ENCODE measurements around the gene TUBGCP6.
"Not testable (repeated sequence)": the region's sequence is repeated elsewhere in the genome, so short reads cannot be mapped to it uniquely, and the experiment has no call there.

The TUBGCP6 gene

DNA sequence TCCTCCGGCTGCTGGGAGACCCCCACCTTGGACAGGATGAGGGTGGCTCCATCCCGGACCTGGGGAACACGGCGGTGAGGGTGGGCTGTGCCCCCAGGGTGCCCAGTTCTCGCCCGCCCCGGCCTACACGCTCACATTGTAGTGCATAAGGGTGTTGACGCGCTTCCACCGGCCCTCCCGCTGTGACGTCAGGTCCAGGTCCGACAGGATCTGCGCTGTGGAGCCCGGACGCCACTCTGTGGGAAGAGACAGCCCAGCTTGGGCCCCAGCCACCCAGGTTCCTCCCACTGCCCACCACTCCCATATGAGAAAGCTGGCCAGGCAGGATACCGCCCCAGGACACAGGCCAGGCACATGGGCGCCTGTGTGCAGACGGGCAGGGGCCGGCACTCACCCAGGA is 33.6 kb upstream of the TUBGCP6 start:
- FAIRE-seq: no peak

- no peak for FAIRE-seq
These were observed 32.9 kb upstream of the TUBGCP6 start for GRCh38 chr22:50277761-50278160.

DNA sequence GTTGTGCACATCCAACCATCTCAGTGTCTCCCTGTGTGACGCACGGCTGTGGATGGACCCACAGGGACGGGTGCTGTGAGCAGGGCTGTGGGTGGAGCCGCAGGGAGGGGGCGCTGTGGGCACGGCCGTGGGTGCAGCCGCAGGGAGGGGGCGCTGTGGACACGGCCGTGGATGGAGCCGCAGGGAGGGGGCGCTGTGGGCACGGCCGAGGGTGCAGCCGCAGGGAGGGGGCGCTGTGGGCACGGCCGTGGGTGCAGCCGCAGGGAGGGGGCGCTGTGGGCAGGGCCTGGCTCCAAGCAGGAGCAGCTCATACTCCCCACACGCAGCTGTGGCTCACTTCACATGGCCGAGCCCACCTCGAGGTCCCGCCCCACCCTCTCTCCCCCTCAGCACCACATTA is 31.3 kb upstream of the TUBGCP6 start:
- no peak for FAIRE-seq

DNA sequence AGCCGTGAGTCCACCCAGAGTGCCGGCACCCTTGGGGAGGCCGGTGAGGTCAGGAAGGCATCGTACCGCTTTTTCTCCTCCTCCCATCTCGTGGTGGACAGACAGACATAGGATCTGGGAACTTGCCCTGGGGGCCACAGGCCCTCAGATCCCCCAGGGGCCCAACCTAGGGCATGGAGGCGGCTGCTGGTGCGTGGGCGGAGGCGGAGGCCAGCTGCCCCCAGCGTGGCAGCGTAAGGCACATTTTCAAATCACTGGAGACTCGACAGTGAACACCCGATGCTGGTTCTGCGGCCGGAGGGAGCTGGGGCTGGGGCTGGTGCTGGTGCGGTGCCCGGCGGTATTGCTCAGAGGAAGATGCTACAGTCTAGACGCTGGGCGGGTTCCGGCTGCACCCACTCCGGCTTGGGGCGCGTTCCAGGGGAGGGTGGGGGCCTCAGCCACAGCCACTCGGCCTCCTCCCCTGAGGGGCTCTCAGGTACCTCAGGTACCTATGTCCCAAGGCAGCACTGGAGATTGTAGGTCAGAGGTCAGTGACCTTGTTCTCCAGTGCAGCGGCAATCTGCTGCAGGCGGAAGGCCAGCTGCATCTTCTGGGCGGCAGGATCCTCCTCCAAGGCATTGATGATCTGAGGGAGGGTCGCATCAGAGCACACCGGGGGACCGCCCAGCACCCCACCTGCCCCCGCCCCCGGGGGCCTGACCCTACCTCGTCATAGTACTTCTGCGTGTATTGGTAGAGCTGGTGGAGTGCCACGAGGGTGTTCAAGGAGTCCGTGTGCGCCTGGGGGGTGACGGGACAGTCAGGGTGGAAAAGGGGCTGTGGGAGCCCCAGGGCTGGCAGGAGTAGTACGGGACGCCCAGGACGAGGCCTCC is 30.6 kb upstream of the TUBGCP6 start:
- no peak for FAIRE-seq

- FAIRE-seq: no peak
These were observed 29.9 kb upstream of the TUBGCP6 start for GRCh38 chr22:50274771-50275170.

DNA sequence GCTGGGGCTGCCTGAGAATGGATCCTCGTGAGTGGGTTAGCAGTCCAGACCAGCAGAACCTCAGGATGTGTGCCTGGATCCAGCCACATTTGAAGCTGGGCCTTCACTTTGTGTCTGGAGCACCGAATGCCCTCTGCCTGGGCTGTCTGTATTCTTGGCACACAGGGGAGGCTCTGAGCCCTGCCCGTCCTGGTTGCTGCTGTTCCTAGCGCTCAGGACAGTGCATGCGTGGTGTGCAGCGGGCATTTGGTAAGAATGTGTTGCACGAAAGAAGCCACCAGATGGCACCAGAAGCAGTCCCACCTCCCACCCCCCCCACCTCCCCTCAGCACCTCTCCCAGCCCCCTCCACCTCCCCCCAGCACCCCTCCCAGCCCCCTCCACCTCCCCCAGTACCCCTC is 29.5 kb upstream of the TUBGCP6 start:
- FAIRE-seq: no peak

GRCh38 chr22:50273781-50274180 is 29.0 kb upstream of the TUBGCP6 start:
- not testable (repeated sequence) for FAIRE-seq

GRCh38 chr22:50273352-50273751 is 28.5 kb upstream of the TUBGCP6 start:
- not testable (repeated sequence) for FAIRE-seq

DNA sequence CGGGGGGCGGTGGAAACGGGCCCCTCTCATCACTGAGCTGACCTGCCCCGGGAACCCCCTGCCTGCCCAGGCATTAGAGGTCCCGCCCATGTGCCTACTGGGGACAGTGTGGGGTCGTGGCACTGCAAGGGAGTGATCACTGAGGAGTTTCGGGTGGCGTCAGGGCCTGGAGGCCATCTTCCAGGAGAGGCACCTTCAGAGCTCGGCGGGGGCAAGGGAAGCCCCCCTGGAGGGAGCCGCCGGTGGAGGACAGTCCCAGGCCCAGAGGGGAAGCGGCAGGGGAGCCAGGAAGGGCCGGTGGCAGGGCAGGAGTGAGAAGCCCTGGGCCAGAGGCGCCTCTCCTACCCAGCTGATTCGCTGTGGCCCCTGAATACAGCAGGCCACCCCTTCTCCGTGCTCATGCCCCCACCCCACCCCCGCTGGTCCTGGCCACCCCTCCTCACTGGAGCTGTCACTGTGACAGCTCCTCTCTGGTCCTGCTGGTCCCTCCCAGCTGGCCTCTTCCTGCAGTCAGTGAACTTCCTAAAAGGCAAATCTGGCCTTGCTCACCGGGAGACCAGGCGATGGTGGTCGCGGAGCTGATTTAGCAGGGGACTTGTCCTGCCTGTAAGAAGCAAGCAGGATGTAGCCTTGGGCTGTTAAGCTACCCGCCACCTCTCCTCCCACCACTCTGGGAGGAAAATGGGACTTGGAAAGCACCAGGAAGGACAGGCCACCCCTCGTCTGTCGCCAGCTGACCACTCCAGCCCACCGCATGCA is 27.4 kb upstream of the TUBGCP6 start:
- no peak for FAIRE-seq

GRCh38 chr22:50271519-50271970 is 26.7 kb upstream of the TUBGCP6 start:
- no peak for FAIRE-seq

GRCh38 chr22:50270666-50271394 is 26.0 kb upstream of the TUBGCP6 start:
- no peak for FAIRE-seq

DNA sequence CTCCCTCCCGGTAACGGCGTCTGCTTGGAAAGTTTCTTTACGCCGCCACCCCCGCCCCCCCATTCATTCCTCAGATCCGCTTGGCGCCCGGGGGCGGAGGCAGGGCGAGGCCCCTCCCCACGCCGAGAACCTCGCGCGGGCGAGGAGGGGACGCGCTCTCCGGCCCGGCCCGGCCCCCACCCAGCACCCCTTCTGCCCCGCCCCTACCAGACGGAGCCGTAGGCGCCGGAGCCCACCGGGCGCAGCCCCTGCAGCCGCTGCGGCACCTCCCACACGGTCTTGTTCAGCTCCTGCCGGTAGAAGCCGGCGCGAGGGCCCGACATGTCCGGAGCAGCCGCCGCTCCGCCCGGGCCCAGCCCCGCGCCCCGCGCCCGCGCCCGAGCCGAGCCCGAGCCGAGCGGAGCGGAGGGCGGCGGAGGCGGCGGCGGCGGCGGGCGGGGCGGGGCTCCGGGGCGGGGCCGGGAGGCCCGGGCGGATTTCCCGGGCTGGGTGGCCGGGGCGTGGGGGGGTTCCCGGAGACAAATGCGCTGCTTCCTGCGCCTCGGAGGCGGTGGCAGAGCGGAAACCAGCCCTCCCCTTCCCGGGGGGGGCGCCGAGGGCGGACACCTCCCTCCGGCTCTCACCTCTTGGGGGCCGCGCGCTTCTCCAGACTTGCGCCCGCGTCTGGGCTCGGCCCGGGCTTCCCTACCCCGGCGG is 25.3 kb upstream of the TUBGCP6 start, which contains the start of gene MAPK11:
MAPK11 (minus strand) TSS at position 411 of the 696 bp plus-strand sequence; CDS start at position 323, 88 bp downstream.
- no peak for FAIRE-seq

DNA sequence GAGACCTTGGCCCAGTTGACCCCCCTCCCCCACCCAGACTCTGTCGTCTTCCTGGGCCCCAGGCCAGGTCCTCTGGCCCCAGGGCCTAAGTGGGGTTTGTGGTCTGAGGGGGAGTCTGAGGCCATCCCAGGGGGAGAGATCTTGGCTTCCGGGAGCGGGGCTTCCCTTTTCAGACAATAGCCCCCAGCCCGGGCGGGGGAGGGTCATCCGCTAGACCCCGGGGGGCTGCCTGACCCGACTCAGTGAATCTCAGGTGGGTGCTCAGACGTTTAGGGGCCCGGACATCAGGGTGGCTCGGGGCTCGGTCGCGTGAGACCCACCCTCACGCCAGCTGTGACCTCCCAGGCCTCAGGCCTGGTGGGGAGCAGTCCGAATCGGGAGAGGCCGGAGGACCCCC is 24.7 kb upstream of the TUBGCP6 start:
- no peak for FAIRE-seq

- no peak for FAIRE-seq
These were observed 23.9 kb upstream of the TUBGCP6 start for GRCh38 chr22:50268655-50269113.

- no peak for FAIRE-seq
These were observed 23.0 kb upstream of the TUBGCP6 start for GRCh38 chr22:50267591-50268390.

- FAIRE-seq: no peak
These were observed 22.2 kb upstream of the TUBGCP6 start for GRCh38 chr22:50266994-50267393.

DNA sequence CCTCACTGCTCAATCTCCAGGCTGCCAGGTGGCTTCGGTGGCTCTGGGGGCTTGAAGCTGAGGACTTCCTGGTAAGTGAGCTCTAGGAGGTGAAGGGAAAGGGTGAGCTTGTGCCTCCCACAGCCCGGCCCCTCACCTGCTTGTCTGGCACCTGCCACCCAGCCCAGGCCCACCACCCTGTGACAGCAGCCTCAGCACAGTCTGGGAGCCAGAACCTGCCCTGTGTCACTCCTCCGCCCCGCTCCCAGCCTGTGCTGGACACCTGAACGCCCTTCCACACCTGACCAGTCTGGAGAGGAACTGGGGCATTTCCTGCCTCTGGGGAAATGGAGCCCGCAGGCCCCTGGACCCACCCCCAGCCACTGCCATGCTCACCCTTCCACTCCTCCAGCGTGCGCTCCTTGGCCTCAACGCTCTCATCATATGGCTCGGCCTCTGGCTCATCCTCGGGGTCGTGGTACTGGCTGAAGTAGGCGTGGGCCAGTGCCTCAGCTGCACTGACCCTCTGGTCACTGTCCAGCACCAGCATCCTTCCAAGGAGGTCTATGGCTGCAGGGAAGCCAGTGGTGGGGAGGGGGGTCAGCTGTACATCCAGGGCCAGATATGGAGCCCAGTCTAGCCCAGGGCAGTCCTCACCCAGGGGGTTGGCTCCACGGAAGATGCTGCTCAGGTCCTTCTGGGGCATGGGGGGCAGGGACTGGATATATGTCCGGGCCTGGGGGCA is 20.3 kb upstream of the TUBGCP6 start:
- no peak for FAIRE-seq

DNA sequence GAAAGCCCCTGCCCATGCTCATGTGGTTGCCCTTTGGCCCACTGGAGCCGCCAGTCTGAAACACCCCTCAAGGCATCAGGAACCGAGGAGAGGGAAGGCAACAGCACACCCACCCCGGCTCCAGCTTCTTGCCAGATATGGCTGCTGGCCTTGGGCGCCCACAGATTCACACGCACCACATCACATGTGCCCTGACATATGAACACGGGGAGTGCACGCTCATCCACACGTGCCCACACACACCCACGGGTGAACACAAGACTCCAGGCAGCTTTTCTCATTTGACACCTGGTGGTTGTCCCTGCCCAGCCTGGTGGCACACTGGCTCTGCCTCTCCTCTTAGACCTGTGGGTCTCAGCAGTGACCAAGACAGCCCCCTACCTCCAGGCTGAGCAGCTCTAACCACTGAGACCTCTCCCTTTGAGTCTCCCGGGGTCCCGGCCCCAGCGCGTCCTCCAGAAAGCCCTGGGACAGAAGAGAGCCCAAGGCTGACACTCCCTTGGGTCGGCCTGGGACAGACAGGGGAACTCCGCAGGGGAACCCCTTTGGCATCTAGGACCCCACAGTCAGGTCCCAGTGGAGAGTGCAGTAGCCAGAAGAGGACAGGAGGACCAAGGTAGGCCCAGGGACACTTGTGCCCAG is 19.4 kb upstream of the TUBGCP6 start:
- no peak for FAIRE-seq

- no peak for FAIRE-seq
These were observed 18.3 kb upstream of the TUBGCP6 start for GRCh38 chr22:50262973-50263617.

GRCh38 chr22:50262460-50262911 is 17.7 kb upstream of the TUBGCP6 start:
- no peak for FAIRE-seq

Measured in G401.6 (cell line).